Prostate gland (tissue), 2 donors: Measurements from ENCODE around the gene MAFG. TPM values are rescaled to one million over a fixed set of nuclear protein-coding genes. Genes with fewer than 3 reads are reported as not detected.

Source experiments
- DNase-seq: peaks from one replicate; pipeline ENCODE4 v3.0.0-alpha.2; 2019; ENCODE audit warnings: low spot score
- H3K27ac ChIP-seq, 2 donors: fragments of 200-600 bp; sonication (generic); 2 replicates each; pipeline ENCODE4 v1.5.1; 2017 to 2019
- H3K27me3 ChIP-seq: fragments of 200-600 bp; sonication (generic); replicated peaks from 2 replicates; pipeline ENCODE4 v1.5.1; 2019; ENCODE audit not compliant: insufficient read depth
- H3K36me3 ChIP-seq, 2 donors: fragments of 200-600 bp; sonication (generic); 1 replicate in 1 of 2; 2 replicates in 1 of 2; pipeline versions ENCODE4 v1.5.1 to v1.8.1; 2017 to 2019
- H3K4me1 ChIP-seq: fragments of 200-600 bp; sonication (generic); replicated peaks from 2 replicates; pipeline ENCODE4 v1.5.1; 2019
- H3K4me3 ChIP-seq, 2 donors: fragments of 200-600 bp; sonication (generic); 2 replicates each; pipeline ENCODE4 v1.5.1; 2017 to 2019
- H3K9me3 ChIP-seq: fragments of 200-600 bp; sonication (generic); 2 replicates; pipeline ENCODE4 v1.5.1; 2017
- CTCF ChIP-seq, 4 experiments: fragments of 200-600 bp in 2 of 4; fragments of 450-650 bp in 2 of 4; sonication (generic) in 2 of 4; IDR thresholded peaks; 1 replicate in 3 of 4; 2 replicates in 1 of 4; pipeline ENCODE4 v1.5.1; 2016 to 2019; ENCODE audit warnings: antibody characterized with exemption in 4 of 4, mild to moderate bottlenecking in 2 of 4, moderate library complexity in 2 of 4
- POLR2A ChIP-seq: fragments of 450-650 bp; IDR thresholded peaks from one replicate; pipeline ENCODE4 v1.6.1; 2016; ENCODE audit warnings: antibody characterized with exemption, mild to moderate bottlenecking
- POLR2AphosphoS5 ChIP-seq: sonication (generic); formaldehyde crosslinking; IDR thresholded peaks from one replicate; pipeline ENCODE4 v1.6.1; 2017; ENCODE audit warnings: antibody characterized with exemption
- WGBS: methylation state at CpG from one replicate; pipeline ENCODE4 v1.1.5; 2018; 5-methylcytosine and 5-hydroxymethylcytosine counted together
- intact Hi-C: fragments of 100-400 bp; cut with DNase I; formaldehyde crosslinking; loops from one replicate; pipeline ENCODE4 v1.14.2; 2022
- total RNA-seq, 2 donors: library from RNA; depleted of rRNA; stranded (reverse); fragments of >200 nt; gene quantifications; one replicate each; pipeline ENCODE4 v1.1.0, GENCODE V29; 2016

Gene MAFG
- total RNA-seq, 2 donors from 2014 or later, result 11.3 to 27.7 TPM

- Histone ChIP-seq H3K4me3 (no peak overlapping the region), H3K27me3 (no peaks in the 10 kb centered on the region), H3K9me3 (no peaks in the 10 kb centered on the region), H3K36me3 (no peaks in the 10 kb centered on the region), H3K27ac (peak overlapping the region; percentile 38 to 47), H3K4me1 (peaks cover 20% of the 10 kb centered on the region)
- DNase-seq, result no peak
- intact Hi-C loops, result no loop called here
- 43% methylated on average over 32 of the region's 32 CpGs for WGBS
- TF ChIP-seq POLR2A (no peak), CTCF (IDR thresholded peaks at IDR 0.05) (no peak), POLR2AphosphoS5 (no peak)
These were observed 4.0 kb downstream of the MAFG start for GRCh38 chr17:81923302-81924260.

DNA sequence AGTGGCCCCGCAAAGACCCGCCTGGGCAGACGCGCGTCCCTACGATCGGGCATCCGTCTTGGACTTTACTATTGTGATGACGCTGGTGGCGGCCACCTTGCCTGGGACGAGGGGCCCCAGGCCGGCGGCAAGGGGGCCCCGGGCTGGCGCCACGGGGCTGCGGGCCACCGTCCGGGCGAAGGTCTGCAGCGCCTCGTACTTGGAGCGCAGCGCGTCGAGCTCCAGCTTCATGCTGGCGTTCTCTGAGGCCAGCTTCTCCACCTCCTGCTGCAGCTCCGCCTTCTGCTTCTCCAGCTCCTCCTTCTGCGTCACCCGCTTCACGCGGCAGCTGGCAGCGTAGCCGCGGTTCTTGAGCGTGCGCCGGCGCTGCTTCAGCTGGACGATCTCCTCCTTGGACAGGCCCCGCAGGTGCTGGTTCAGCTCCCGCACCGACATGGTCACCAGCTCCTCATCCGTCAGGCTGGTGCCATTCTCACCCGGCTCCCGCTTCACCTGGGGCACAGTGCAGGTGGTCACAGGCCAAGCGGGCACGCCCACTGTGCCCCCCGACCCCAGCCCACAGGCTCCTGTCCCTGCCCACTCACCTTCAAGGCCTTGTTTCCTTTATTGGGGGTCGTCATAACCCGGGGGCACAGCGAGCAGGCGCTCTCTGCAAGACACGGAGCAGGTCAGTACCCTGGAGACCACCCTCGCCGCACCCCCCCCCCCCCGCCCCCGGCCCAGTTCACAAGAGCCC lies 4.8 kb downstream of the MAFG start:
- 80% methylated on average over 25 of the region's 58 CpGs for WGBS
- DNase-seq, result no peak
- H3K4me3 ChIP-seq, result no peak overlapping the region
- H3K27me3 ChIP-seq, result no peaks in the 10 kb centered on the region
- no peaks in the 10 kb centered on the region for H3K36me3 ChIP-seq
- TF ChIP-seq POLR2AphosphoS5 (no peak), CTCF (IDR thresholded peaks at IDR 0.05) (no peak), POLR2A (no peak)
- peaks cover 14% of the 10 kb centered on the region for H3K4me1 ChIP-seq
- intact Hi-C loops, result no loop called here
- peak overlapping the region in 1 of 2 donors; percentile 38 for H3K27ac ChIP-seq
- H3K9me3 ChIP-seq, result no peaks in the 10 kb centered on the region

DNA sequence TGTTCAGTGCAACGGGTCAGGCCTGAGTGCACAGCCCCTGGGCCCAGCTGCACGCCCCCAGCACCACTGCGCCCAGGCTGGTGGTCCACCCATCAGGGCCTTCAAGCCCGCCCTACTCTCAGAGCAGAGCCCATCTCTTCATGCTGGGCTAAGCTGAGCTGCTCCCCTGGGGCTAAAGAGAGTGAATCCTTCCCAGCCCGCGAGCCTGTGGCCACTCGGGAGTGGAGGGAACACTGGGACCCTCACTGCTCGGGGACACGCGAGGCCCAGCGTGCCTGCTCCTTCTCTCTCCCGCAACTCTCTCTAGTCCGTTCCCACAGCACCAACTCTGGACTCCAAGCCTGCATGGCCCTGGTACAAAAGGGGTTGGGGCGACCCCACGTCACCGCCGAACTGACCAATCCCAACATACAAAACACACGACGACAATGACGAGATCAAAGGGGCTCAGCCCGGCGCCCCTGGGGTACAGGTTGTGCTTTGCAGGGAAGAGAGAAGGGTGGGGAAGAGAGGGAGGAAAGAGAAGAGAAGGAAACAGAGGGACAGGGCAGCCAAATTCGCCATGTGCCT lies 5.5 kb downstream of the MAFG start:
- TF ChIP-seq CTCF (IDR thresholded peaks at IDR 0.05) (no peak), POLR2AphosphoS5 (no peak), POLR2A (no peak)
- no peaks in the 10 kb centered on the region for H3K9me3 ChIP-seq
- H3K36me3 ChIP-seq, result no peaks in the 10 kb centered on the region
- intact Hi-C loops, result no loop called here
- H3K27me3 ChIP-seq, result no peaks in the 10 kb centered on the region
- 93% methylated on average over 23 of the region's 23 CpGs for WGBS
- peaks cover 14% of the 10 kb centered on the region for H3K4me1 ChIP-seq
- no peak for DNase-seq
- H3K27ac ChIP-seq, result no peak overlapping the region
- no peak overlapping the region for H3K4me3 ChIP-seq

GRCh38 chr17:81921537-81921862 lies 6.0 kb downstream of the MAFG start:
- no peaks in the 10 kb centered on the region for H3K27me3 ChIP-seq
- H3K27ac ChIP-seq, result no peak overlapping the region
- intact Hi-C loops, result no loop called here
- H3K36me3 ChIP-seq, result no peaks in the 10 kb centered on the region
- 90% methylated on average over 3 of the region's 3 CpGs for WGBS
- no peak overlapping the region for H3K4me3 ChIP-seq
- no peak for TF ChIP-seq CTCF (IDR thresholded peaks at IDR 0.05)
- no peak for TF ChIP-seq POLR2A
- H3K4me1 ChIP-seq, result peaks cover 19% of the 10 kb centered on the region
- H3K9me3 ChIP-seq, result no peaks in the 10 kb centered on the region
- DNase-seq, result no peak
